PC-9 (cell line): ENCODE results near the gene RNF112.

ENCODE experiments used
- CTCF ChIP-seq: fragments of 200-600 bp; sonication (generic); conservative IDR thresholded peaks from 2 replicates; pipeline ENCODE4 v1.6.1; 2017; ENCODE audit warnings: mixed run types, antibody characterized with exemption, mild to moderate bottlenecking, moderate library complexity
- EZH2 ChIP-seq: fragments of 200-600 bp; sonication (generic); IDR thresholded peaks from 2 replicates; pipeline ENCODE4 v1.8.0; 2017; ENCODE audit warnings: antibody characterized with exemption, low read depth

GRCh38 chr17:19384723-19385391, 26.2 kb upstream of the RNF112 start:
- TF ChIP-seq CTCF (no peak), EZH2 (no peak)
